Measurements from ENCODE around the gene SLC26A1. TPM values are rescaled to one million over a fixed set of nuclear protein-coding genes. Genes with fewer than 3 reads are reported as not detected.
"Not testable (repeated sequence)": the region's sequence is repeated elsewhere in the genome, so short reads cannot be mapped to it uniquely, and the experiment has no call there.

SLC26A1 gene
- total RNA-seq, 3 donors from 2014 or later, result 0.33 to 0.48 (median 0.44) TPM

DNA sequence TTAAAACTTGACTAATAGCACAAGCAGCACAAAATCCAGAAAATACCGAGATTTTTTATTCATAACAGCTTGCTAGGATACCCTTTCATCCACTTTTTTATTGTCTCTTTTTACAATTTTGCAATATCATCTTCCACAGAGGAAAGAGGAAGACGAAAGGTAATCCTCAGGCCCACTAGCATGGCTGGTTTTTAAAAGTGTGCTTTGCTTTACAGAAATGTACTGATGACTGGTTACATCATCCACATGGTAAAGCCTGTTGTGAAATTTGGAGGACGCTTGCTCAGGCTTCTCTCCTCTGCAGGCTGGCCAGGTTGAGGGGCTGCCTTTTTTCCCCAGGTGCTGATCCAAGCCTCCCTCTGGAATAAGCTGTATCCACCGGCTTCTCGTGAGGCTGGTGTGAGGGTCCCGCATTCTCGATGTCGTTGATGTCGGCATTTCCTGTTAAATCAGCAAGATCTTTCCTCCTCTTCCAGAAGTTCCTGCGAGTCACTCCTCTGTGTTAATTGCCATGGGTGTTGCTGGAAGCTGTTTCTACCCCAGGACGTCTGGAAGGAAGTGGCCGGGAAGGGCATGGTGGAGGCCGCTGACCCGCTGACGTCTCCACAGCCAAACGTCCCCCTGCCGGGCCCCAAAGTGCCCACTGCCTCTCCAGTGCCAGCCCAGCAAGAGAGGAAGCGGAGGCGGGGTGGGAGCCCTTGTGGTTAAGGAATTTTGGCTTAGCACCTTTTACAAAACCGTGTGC lies 14.1 kb downstream of the SLC26A1 start:
- TF ChIP-seq POLR2AphosphoS5 (IDR thresholded peaks at IDR 0.05), result no peak
- TF ChIP-seq, protein P1, sequence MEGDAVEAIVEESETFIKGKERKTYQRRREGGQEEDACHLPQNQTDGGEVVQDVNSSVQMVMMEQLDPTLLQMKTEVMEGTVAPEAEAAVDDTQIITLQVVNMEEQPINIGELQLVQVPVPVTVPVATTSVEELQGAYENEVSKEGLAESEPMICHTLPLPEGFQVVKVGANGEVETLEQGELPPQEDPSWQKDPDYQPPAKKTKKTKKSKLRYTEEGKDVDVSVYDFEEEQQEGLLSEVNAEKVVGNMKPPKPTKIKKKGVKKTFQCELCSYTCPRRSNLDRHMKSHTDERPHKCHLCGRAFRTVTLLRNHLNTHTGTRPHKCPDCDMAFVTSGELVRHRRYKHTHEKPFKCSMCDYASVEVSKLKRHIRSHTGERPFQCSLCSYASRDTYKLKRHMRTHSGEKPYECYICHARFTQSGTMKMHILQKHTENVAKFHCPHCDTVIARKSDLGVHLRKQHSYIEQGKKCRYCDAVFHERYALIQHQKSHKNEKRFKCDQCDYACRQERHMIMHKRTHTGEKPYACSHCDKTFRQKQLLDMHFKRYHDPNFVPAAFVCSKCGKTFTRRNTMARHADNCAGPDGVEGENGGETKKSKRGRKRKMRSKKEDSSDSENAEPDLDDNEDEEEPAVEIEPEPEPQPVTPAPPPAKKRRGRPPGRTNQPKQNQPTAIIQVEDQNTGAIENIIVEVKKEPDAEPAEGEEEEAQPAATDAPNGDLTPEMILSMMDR (IDR thresholded peaks at IDR 0.05), result no peak
- TF ChIP-seq POLR2A (IDR thresholded peaks at IDR 0.05), result no peak
- intact Hi-C loops (cut with DNase I; ENCODE audit: low total_unique reads), result no loop called here

DNA sequence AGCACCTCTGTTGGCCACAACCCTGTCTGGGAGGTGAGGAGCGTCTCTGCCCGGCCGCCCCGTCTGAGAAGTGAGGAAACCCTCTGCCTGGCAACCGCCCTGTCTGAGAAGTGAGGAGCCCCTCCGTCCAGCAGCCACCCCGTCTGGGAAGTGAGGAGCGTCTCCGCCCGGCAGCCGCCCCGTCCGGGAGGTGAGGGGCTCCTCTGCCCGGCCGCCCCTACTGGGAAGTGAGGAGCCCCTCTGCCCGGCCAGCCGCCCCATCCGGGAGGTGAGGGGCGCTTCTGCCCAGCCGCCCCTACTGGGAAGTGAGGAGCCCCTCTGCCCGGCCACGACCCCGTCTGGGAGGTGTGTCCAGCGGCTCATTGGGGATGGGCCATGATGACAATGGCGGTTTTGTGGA lies 17.2 kb downstream of the SLC26A1 start:
- H3K9me3 ChIP-seq; intact Hi-C loops (cut with DNase I; ENCODE audit: low total_unique reads); H3K27me3 ChIP-seq; DNase-seq (ENCODE audit: low spot score in 2 of 2); H3K27ac ChIP-seq; H3K36me3 ChIP-seq; H3K4me3 ChIP-seq: not testable (repeated sequence)
- H3K4me1 ChIP-seq, result peaks cover 16% of the 10 kb centered on the region in 2 donors

More for the DNA sequence above, 14.1 kb downstream of the SLC26A1 start:
- H3K4me3 ChIP-seq, result no peak overlapping the region
- no peaks in the 10 kb centered on the region for H3K27me3 ChIP-seq
- H3K36me3 ChIP-seq, result no peaks in the 10 kb centered on the region
- no peak for DNase-seq (ENCODE audit: low spot score in 2 of 2)
- no peaks in the 10 kb centered on the region for H3K4me1 ChIP-seq
- no peak overlapping the region for H3K27ac ChIP-seq
- no peaks in the 10 kb centered on the region for H3K9me3 ChIP-seq

GRCh38 chr4:974668-975067 lies 18.5 kb downstream of the SLC26A1 start:
- H3K9me3 ChIP-seq, result no peaks in the 10 kb centered on the region
- H3K4me1 ChIP-seq, result peaks cover 16% of the 10 kb centered on the region in 2 donors
- H3K27me3 ChIP-seq, result no peaks in the 10 kb centered on the region
- H3K27ac ChIP-seq, result no peak overlapping the region
- intact Hi-C loops (cut with DNase I; ENCODE audit: low total_unique reads), result no loop called here
- no peak overlapping the region for H3K4me3 ChIP-seq
- DNase-seq (ENCODE audit: low spot score in 2 of 2), result no peak
- TF ChIP-seq, protein P1 (IDR thresholded peaks at IDR 0.05), result no peak
- TF ChIP-seq POLR2AphosphoS5 (IDR thresholded peaks at IDR 0.05) (no peak), POLR2A (IDR thresholded peaks at IDR 0.05) (no peak)
- H3K36me3 ChIP-seq, result no peaks in the 10 kb centered on the region

DNA sequence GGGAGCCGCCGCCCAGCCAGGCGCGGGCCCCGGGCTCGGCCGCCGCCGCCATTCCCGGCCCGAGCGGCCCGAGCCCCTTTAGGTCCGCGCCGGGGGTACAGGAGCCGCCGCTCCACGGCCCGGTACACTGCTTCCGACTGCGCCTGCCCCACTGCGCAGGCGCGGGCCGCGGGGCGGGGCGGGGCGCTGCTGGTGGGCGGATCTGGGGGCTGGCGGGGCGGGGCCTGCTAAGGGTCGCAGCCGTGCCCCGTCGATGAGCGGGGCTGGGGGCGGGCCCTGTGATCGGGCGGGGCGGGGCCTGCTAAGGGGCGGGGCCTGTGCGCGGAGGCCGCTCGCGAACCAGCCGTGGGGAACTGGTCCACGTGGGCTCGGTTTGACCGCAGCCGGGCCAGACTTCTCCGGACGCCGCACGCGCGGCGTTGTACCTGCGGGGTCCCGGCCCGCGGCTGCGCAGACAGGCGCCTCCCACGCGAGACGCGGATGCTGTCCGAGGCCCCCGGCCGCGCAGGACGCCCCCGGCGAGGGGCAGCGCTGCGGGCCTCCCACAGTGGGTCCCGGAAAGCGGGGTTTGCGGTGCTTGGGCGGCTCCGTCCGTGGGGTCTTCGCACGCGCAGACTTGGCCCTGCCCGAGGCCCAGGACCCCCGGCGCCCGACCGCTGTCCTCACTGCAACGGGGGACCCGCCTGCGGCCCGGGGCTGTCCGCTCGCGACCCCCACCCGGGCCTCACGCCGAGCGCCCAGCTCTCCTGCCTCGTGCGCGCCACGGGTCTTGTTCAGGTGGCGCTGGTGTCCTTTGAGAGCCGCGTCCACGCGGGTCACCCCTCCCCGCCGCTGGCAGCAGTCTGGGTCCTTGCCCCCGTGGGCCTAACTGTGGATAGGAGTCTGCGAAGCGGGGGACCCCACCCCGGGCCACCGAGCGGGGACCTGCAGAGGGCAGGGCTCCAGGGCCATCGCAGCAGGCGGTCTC lies 19.5 kb downstream of the SLC26A1 start, which contains the start of gene DGKQ:
Gene DGKQ, minus strand, starts transcription at position 139 of the 967 bp plus-strand sequence. Its CDS starts 87 bp downstream, at position 52.
- no peaks in the 10 kb centered on the region for H3K9me3 ChIP-seq
- peaks cover 16% of the 10 kb centered on the region in 2 donors for H3K4me1 ChIP-seq
- intact Hi-C loops (cut with DNase I; ENCODE audit: low total_unique reads), result no loop called here
- H3K27ac ChIP-seq, result peak within 1 kb of the TSS; percentile 20 to 56
- H3K4me3 ChIP-seq, result peak within 1 kb of the TSS; percentile 82 to 97 (median 84)
- H3K36me3 ChIP-seq, result no peaks in the 10 kb centered on the region
- TF ChIP-seq, protein P1 (IDR thresholded peaks at IDR 0.05), result no peak
- peak; percentile 81 to 86 for DNase-seq (ENCODE audit: low spot score in 2 of 2)
- no peaks in the 10 kb centered on the region for H3K27me3 ChIP-seq

- peaks cover 16% of the 10 kb centered on the region in 2 donors for H3K4me1 ChIP-seq
- peak overlapping the region; percentile 82 to 97 (median 84) for H3K4me3 ChIP-seq
- intact Hi-C loops (cut with DNase I; ENCODE audit: low total_unique reads), result no loop called here
- H3K27ac ChIP-seq, result no peak overlapping the region
- H3K9me3 ChIP-seq, result no peaks in the 10 kb centered on the region
- no peaks in the 10 kb centered on the region for H3K36me3 ChIP-seq
- TF ChIP-seq POLR2AphosphoS5 (IDR thresholded peaks at IDR 0.05) (no peak), POLR2A (IDR thresholded peaks at IDR 0.05) (no peak)
- TF ChIP-seq, protein P1 (IDR thresholded peaks at IDR 0.05), result no peak
- H3K27me3 ChIP-seq, result no peaks in the 10 kb centered on the region
- no peak for DNase-seq (ENCODE audit: low spot score in 2 of 2)
Measured at GRCh38 chr4:972651-973424, 20.4 kb downstream of the SLC26A1 start.
